A549 (cell line): Measurements from ENCODE around the gene ZNF575.

Source experiments
- BHLHE40 ChIP-seq: IDR thresholded peaks from 2 replicates; pipeline ENCODE4 v1.6.1; 2012; ENCODE audit warnings: low read depth, low read length, inconsistent platforms
- CEBPB ChIP-seq, 2 experiments: fragments of >200 bp in 1 of 2; sonication (Bioruptor Twin) in 1 of 2; formaldehyde crosslinking in 1 of 2; IDR thresholded peaks; 2 replicates each; pipeline ENCODE4 v1.6.1; 2012 to 2016
- EP300 ChIP-seq, 2 experiments: fragments of >200 bp; sonication (Bioruptor Twin); formaldehyde crosslinking; IDR thresholded peaks; 2 replicates in 1 of 2; 3 replicates in 1 of 2; pipeline ENCODE4 v1.6.1; 2016 to 2017
- HEYL ChIP-seq: fragments of 250-450 bp; sonication (Bioruptor Pico); IDR thresholded peaks from 2 replicates; pipeline ENCODE4 v1.8.0; 2021; ENCODE audit warnings: mild to moderate bottlenecking, moderate library complexity
- JUNB ChIP-seq: fragments of >200 bp; sonication (Bioruptor Twin); formaldehyde crosslinking; IDR thresholded peaks from 2 replicates; pipeline ENCODE4 v1.6.1; 2016
- MAZ ChIP-seq: fragments of 150-350 bp; IDR thresholded peaks from 2 replicates; pipeline ENCODE4 v1.6.1; 2014; ENCODE audit warnings: antibody characterized with exemption, low read depth, low read length, borderline replicate concordance
- NR3C1 ChIP-seq: fragments of >200 bp; sonication (Bioruptor Twin); formaldehyde crosslinking; IDR thresholded peaks from 3 replicates; pipeline ENCODE4 v1.6.1; 2017
- POLR2A ChIP-seq: IDR thresholded peaks from 2 replicates; pipeline ENCODE4 v1.6.1; 2012; ENCODE audit warnings: mild to moderate bottlenecking, low read length
- RAD21 ChIP-seq, 2 experiments: fragments of >200 bp in 1 of 2; sonication (Bioruptor Twin) in 1 of 2; formaldehyde crosslinking in 1 of 2; IDR thresholded peaks in 1 of 2; conservative IDR thresholded peaks in 1 of 2; 2 replicates in 1 of 2; 3 replicates in 1 of 2; pipeline ENCODE4 v1.6.1; 2012 to 2018; ENCODE audit warnings: inconsistent platforms in 1 of 2
- ZNF302 ChIP-seq: fragments of 250-450 bp; sonication (Bioruptor Pico); IDR thresholded peaks from 2 replicates; pipeline ENCODE4 v1.9.0; 2021; ENCODE audit warnings: inconsistent platforms, mild to moderate bottlenecking, moderate library complexity
- TF ChIP-seq, protein P1 (sequence below): fragments of >200 bp; sonication (Bioruptor Twin); formaldehyde crosslinking; IDR thresholded peaks from 3 replicates; pipeline ENCODE4 v1.5.1; 2016
- TF ChIP-seq, protein P2 (sequence below): fragments of 450-650 bp; IDR thresholded peaks from 2 replicates; pipeline ENCODE4 v1.6.1; 2014; ENCODE audit warnings: antibody characterized with exemption
- TF ChIP-seq, protein P3 (sequence below): fragments of >200 bp; sonication (Bioruptor Twin); formaldehyde crosslinking; IDR thresholded peaks from 3 replicates; pipeline ENCODE4 v1.6.1; 2016

GRCh38 chr19:43495082-43495481 is 37.9 kb upstream of the ZNF575 start:
- TF ChIP-seq POLR2A (no peak), EP300 (IDR thresholded peaks at IDR 0.05) (no peak), ZNF302 (CRISPR knock-in tag) (no peak), HEYL (CRISPR knock-in tag) (no peak), BHLHE40 (no peak), JUNB (no peak), RAD21 (conservative IDR thresholded peaks at IDR 0.05 in 1 of 2, IDR thresholded peaks at IDR 0.05 in 1 of 2) (no peak), CEBPB (IDR thresholded peaks at IDR 0.05) (no peak), MAZ (no peak), NR3C1 (no peak)
- TF ChIP-seq, protein P1, sequence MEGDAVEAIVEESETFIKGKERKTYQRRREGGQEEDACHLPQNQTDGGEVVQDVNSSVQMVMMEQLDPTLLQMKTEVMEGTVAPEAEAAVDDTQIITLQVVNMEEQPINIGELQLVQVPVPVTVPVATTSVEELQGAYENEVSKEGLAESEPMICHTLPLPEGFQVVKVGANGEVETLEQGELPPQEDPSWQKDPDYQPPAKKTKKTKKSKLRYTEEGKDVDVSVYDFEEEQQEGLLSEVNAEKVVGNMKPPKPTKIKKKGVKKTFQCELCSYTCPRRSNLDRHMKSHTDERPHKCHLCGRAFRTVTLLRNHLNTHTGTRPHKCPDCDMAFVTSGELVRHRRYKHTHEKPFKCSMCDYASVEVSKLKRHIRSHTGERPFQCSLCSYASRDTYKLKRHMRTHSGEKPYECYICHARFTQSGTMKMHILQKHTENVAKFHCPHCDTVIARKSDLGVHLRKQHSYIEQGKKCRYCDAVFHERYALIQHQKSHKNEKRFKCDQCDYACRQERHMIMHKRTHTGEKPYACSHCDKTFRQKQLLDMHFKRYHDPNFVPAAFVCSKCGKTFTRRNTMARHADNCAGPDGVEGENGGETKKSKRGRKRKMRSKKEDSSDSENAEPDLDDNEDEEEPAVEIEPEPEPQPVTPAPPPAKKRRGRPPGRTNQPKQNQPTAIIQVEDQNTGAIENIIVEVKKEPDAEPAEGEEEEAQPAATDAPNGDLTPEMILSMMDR, result no peak
- TF ChIP-seq, protein P2, sequence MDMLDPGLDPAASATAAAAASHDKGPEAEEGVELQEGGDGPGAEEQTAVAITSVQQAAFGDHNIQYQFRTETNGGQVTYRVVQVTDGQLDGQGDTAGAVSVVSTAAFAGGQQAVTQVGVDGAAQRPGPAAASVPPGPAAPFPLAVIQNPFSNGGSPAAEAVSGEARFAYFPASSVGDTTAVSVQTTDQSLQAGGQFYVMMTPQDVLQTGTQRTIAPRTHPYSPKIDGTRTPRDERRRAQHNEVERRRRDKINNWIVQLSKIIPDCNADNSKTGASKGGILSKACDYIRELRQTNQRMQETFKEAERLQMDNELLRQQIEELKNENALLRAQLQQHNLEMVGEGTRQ, result no peak
- TF ChIP-seq, protein P3, sequence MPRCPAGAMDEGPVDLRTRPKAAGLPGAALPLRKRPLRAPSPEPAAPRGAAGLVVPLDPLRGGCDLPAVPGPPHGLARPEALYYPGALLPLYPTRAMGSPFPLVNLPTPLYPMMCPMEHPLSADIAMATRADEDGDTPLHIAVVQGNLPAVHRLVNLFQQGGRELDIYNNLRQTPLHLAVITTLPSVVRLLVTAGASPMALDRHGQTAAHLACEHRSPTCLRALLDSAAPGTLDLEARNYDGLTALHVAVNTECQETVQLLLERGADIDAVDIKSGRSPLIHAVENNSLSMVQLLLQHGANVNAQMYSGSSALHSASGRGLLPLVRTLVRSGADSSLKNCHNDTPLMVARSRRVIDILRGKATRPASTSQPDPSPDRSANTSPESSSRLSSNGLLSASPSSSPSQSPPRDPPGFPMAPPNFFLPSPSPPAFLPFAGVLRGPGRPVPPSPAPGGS, result no peak
